ENCODE measurements around the gene SLIT3. TPM values are rescaled to one million over a fixed set of nuclear protein-coding genes. Genes with fewer than 3 reads are reported as not detected.

The SLIT3 gene
- total and polyA plus RNA-seq, 10 of the 15 experiments (the other 5 are each of a cell fraction or from before 2014, with no cell fraction given), result 0.05 TPM; not detected in 9

DNA sequence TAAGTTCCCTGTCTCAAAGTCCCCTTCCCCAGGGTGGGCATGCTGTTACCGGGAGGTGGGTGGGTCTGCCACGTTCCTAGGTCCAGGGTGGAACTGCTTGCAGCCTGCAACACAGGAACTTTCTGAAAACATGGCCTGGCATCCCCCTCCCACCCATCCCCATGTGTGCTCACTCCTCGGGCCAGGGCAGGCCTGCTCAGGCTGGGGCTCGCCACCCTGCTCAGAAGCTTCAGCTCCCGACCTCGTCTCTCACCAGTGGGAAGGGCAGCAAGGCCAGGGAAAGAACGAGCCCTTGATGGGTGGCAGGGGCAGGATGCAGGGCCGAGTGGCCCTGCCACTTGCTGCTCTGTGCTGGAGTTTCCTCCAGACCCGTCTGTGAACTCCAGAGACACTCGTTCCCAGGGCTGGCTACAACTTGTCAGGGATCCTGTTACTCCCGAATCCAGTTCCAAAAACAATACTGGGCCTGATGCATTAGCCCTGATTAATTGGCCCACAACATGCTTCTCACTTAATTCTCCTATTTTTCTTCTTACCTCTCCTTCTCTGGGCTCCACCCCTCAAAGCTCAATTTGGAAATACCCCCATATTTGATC, 197.3 kb downstream of the SLIT3 start:
- no peaks in the 10 kb centered on the region for H3K79me2 ChIP-seq (ENCODE audit: control insufficient read depth, insufficient read depth, low read length)
- intact Hi-C loops (cut with micrococcal nuclease; ENCODE audit: unreplicated experiment) (no loop called here), in situ Hi-C loops (cut with MboI) (no loop called here)
- FAIRE-seq (no peak), ATAC-seq (no peak), DNase-seq (ENCODE audit: low read depth, low spot score) (no peak)
- no peaks in the 10 kb centered on the region for H3K4me1 ChIP-seq (ENCODE audit: control insufficient read depth, insufficient read depth, low read length)
- H3K4me3 ChIP-seq, result no peak overlapping the region
- H3K9me3 ChIP-seq (replicated peaks; ENCODE audit: control insufficient read depth, insufficient read depth, low read length), result no peaks in the 10 kb centered on the region
- WGBS (ENCODE audit: insufficient coverage, insufficient replicate concordance, low lambda C conversion rate, missing lambda C conversion rate), result 2% methylated on average over 11 of the region's 11 CpGs
- no peaks in the 10 kb centered on the region for H4K20me1 ChIP-seq (ENCODE audit: control insufficient read depth, insufficient read depth)
- TF ChIP-seq IKZF1 (conservative IDR thresholded peaks at IDR 0.05), result no peak
- TF ChIP-seq, protein P1, sequence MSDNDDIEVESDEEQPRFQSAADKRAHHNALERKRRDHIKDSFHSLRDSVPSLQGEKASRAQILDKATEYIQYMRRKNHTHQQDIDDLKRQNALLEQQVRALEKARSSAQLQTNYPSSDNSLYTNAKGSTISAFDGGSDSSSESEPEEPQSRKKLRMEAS (IDR thresholded peaks at IDR 0.05; ENCODE audit: low read depth, low read length), result no peak
- no peak for TF ChIP-seq TCF7 (IDR thresholded peaks at IDR 0.05; ENCODE audit: borderline replicate concordance)
- no peak for TF ChIP-seq POLR2A (IDR thresholded peaks at IDR 0.05; ENCODE audit: low read depth, low read length)
- TF ChIP-seq, protein P2, sequence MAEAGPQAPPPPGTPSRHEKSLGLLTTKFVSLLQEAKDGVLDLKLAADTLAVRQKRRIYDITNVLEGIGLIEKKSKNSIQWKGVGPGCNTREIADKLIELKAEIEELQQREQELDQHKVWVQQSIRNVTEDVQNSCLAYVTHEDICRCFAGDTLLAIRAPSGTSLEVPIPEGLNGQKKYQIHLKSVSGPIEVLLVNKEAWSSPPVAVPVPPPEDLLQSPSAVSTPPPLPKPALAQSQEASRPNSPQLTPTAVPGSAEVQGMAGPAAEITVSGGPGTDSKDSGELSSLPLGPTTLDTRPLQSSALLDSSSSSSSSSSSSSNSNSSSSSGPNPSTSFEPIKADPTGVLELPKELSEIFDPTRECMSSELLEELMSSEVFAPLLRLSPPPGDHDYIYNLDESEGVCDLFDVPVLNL (IDR thresholded peaks at IDR 0.05; ENCODE audit: low read depth, low read length), result no peak
- BruUV-seq (replicated peaks), result no TSS peak
- no peaks in the 10 kb centered on the region for H3K36me3 ChIP-seq (ENCODE audit: control insufficient read depth in 2 of 2, insufficient read depth in 2 of 2, low read length in 1 of 2)
- ChIA-PET POLR2A (no interaction called here), CTCF (no interaction called here), RAD21 (ENCODE audit: unreplicated experiment) (no interaction called here), SMC1A (ENCODE audit: uncharacterized antibody, unreplicated experiment) (no interaction called here)
- no peak overlapping the region for H3K9ac ChIP-seq (ENCODE audit: control insufficient read depth, insufficient read depth, low read length)
- no peak overlapping the region for H3K4me2 ChIP-seq (ENCODE audit: control insufficient read depth, insufficient read depth)
- no peak overlapping the region for H2AFZ ChIP-seq (ENCODE audit: control insufficient read depth, low read depth, low read length)
- no peak overlapping the region for H3K27ac ChIP-seq (ENCODE audit: control insufficient read depth, insufficient read depth)
- H3K27me3 ChIP-seq (replicated peaks in 1 of 2; ENCODE audit: control insufficient read depth in 2 of 2, insufficient read depth in 2 of 2, low read length in 1 of 2), result no peaks in the 10 kb centered on the region

DNA sequence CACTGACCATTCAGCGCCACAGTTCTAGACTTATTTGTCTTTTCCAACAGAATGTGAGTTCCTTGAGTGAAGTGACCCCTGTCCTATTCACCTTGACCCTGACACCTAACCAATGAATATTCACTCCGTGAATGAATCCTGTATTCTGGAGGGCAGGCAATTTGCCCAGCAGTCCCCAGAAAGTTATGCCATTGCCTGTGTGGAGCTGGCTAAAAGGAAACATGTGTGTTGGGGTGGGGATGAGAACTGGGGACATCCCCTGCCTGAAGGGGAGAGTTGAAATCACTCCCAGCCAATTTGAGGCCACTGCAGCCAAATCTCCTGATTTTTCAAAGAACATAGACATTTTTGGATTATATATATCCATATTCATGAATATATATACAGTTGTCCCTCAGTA, 199.0 kb downstream of the SLIT3 start:
- DNase-seq (ENCODE audit: low read depth, low spot score) (no peak), FAIRE-seq (no peak), ATAC-seq (no peak)
- RAD21 ChIA-PET (ENCODE audit: unreplicated experiment), result no interaction called here
- no peak overlapping the region for H2AFZ ChIP-seq (ENCODE audit: control insufficient read depth, low read depth, low read length)
- in situ Hi-C loops (cut with MboI) (no loop called here), intact Hi-C loops (cut with micrococcal nuclease; ENCODE audit: unreplicated experiment) (no loop called here)
- CTCF ChIA-PET, result no interaction called here
- H3K27ac ChIP-seq (ENCODE audit: control insufficient read depth, insufficient read depth), result no peak overlapping the region
- H4K20me1 ChIP-seq (ENCODE audit: control insufficient read depth, insufficient read depth), result no peaks in the 10 kb centered on the region
- H3K79me2 ChIP-seq (ENCODE audit: control insufficient read depth, insufficient read depth, low read length), result no peaks in the 10 kb centered on the region
- H3K27me3 ChIP-seq (replicated peaks in 1 of 2; ENCODE audit: control insufficient read depth in 2 of 2, insufficient read depth in 2 of 2, low read length in 1 of 2), result peaks cover 0 to 2% of the 10 kb centered on the region in 2 experiments; a peak in 2 of 4 replicates
- SMC1A ChIA-PET (ENCODE audit: uncharacterized antibody, unreplicated experiment), result no interaction called here
- WGBS (ENCODE audit: insufficient coverage, insufficient replicate concordance, low lambda C conversion rate, missing lambda C conversion rate), result 40% methylated on average over 2 of the region's 2 CpGs
- no peak overlapping the region for H3K4me2 ChIP-seq (ENCODE audit: control insufficient read depth, insufficient read depth)
- H3K9ac ChIP-seq (ENCODE audit: control insufficient read depth, insufficient read depth, low read length), result no peak overlapping the region
- no peak overlapping the region for H3K4me3 ChIP-seq
- H3K4me1 ChIP-seq (ENCODE audit: control insufficient read depth, insufficient read depth, low read length), result no peaks in the 10 kb centered on the region
- H3K9me3 ChIP-seq (replicated peaks; ENCODE audit: control insufficient read depth, insufficient read depth, low read length), result no peaks in the 10 kb centered on the region
- no TSS peak for BruUV-seq (replicated peaks)
- POLR2A ChIA-PET, result no interaction called here
- no peaks in the 10 kb centered on the region for H3K36me3 ChIP-seq (ENCODE audit: control insufficient read depth in 2 of 2, insufficient read depth in 2 of 2, low read length in 1 of 2)
- TF ChIP-seq CHD2 (IDR thresholded peaks at IDR 0.05; ENCODE audit: borderline replicate concordance, low read depth, low read length) (no peak), ZNF24 (IDR thresholded peaks at IDR 0.05) (no peak), SUPT20H (IDR thresholded peaks at IDR 0.05; ENCODE audit: borderline replicate concordance, control insufficient read depth, low read depth, low read length) (no peak), GATAD2B (conservative IDR thresholded peaks at IDR 0.05; ENCODE audit: low read depth) (no peak), MYC (IDR thresholded peaks at IDR 0.05; ENCODE audit: insufficient read depth, insufficient read length, insufficient replicate concordance, low read length, severe bottlenecking) (no peak), TAF1 (IDR thresholded peaks at IDR 0.05; ENCODE audit: borderline replicate concordance, low read depth, low read length) (no peak)
- TF ChIP-seq, protein P3, sequence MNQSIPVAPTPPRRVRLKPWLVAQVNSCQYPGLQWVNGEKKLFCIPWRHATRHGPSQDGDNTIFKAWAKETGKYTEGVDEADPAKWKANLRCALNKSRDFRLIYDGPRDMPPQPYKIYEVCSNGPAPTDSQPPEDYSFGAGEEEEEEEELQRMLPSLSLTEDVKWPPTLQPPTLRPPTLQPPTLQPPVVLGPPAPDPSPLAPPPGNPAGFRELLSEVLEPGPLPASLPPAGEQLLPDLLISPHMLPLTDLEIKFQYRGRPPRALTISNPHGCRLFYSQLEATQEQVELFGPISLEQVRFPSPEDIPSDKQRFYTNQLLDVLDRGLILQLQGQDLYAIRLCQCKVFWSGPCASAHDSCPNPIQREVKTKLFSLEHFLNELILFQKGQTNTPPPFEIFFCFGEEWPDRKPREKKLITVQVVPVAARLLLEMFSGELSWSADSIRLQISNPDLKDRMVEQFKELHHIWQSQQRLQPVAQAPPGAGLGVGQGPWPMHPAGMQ (IDR thresholded peaks at IDR 0.05; ENCODE audit: borderline replicate concordance), result no peak
